Stimulated activated CD8-positive, alpha-beta memory T cell treated with anti-CD3 and anti-CD28 coated beads, Interleukin-7, amount 100 ng/mL, for 1 hour (primary cell): ENCODE results near the gene RAB31.
"Not testable (repeated sequence)": the region's sequence is repeated elsewhere in the genome, so short reads cannot be mapped to it uniquely, and the experiment has no call there.

Source experiments
- DNase-seq, 2 donors: peaks; one replicate each; pipeline ENCODE4 v3.0.0-alpha.2; 2020; ENCODE audit warnings: low read depth in 2 of 2

The RAB31 gene

GRCh38 chr18:9708057-9708433 lies at the start of gene RAB31:
TSS of gene RAB31 (plus strand) at chr18:9708301. CDS start at chr18:9708406, 105 bp downstream.
- DNase-seq, result no peak

GRCh38 chr18:9659499-9660375 lies 48.4 kb upstream of the RAB31 start:
- no peak for DNase-seq

- no peak for DNase-seq
These were observed 46.5 kb upstream of the RAB31 start for GRCh38 chr18:9661564-9661963.

- no peak for DNase-seq
These were observed 44.7 kb upstream of the RAB31 start for GRCh38 chr18:9663377-9663776.

- no peak for DNase-seq
These were observed 42.8 kb upstream of the RAB31 start for GRCh38 chr18:9665314-9665713.

- no peak for DNase-seq
These were observed 41.6 kb upstream of the RAB31 start for GRCh38 chr18:9666548-9666947.

GRCh38 chr18:9669016-9669415 lies 39.1 kb upstream of the RAB31 start:
- no peak for DNase-seq

GRCh38 chr18:9671214-9671613 lies 36.9 kb upstream of the RAB31 start:
- no peak for DNase-seq

- no peak for DNase-seq
These were observed 34.5 kb upstream of the RAB31 start for GRCh38 chr18:9673296-9674251.

GRCh38 chr18:9678216-9678615 lies 29.9 kb upstream of the RAB31 start:
- not testable (repeated sequence) for DNase-seq

GRCh38 chr18:9679125-9679524 lies 29.0 kb upstream of the RAB31 start:
- no peak for DNase-seq

GRCh38 chr18:9681217-9681616 lies 26.9 kb upstream of the RAB31 start:
- no peak for DNase-seq

GRCh38 chr18:9682572-9682971 lies 25.5 kb upstream of the RAB31 start:
- DNase-seq, result no peak

GRCh38 chr18:9683418-9684396 lies 24.4 kb upstream of the RAB31 start:
- no peak for DNase-seq

GRCh38 chr18:9684881-9685614 lies 23.1 kb upstream of the RAB31 start:
- no peak for DNase-seq

- DNase-seq, result no peak
These were observed 22.5 kb upstream of the RAB31 start for GRCh38 chr18:9685615-9685890.

- no peak for DNase-seq
These were observed 19.9 kb upstream of the RAB31 start for GRCh38 chr18:9688036-9688741.

GRCh38 chr18:9689253-9689652 lies 18.8 kb upstream of the RAB31 start:
- no peak for DNase-seq

- DNase-seq, result no peak
These were observed 17.5 kb upstream of the RAB31 start for GRCh38 chr18:9690418-9691188.

- no peak for DNase-seq
These were observed 16.9 kb upstream of the RAB31 start for GRCh38 chr18:9691235-9691634.
